B cell (primary cell): ENCODE measurements around the gene ROBO2. TPM values are rescaled to one million over a fixed set of nuclear protein-coding genes. Genes with fewer than 3 reads are reported as not detected.

Experiments used
- ATAC-seq: fragments of 200-7000 bp; cut with Tn5 transposase; one replicate; pipeline ENCODE4 v1.10.0; 2021; ENCODE audit warnings: low read depth, mild to moderate bottlenecking, moderate number of reproducible peaks, moderate library complexity
- CTCF ChIA-PET: fragments of 350-600 bp; sonication (Branson Sonifier 250); formaldehyde crosslinking; loops from one replicate; lab custom pipeline; 2021; ENCODE audit warnings: antibody characterized with exemption, inconsistent platforms; lab: Charles Lee
- POLR2A ChIA-PET: fragments of 350-600 bp; sonication (Branson Sonifier 250); formaldehyde crosslinking; loops from one replicate; lab custom pipeline; 2021; ENCODE audit warnings: antibody characterized with exemption; lab: Charles Lee
- DNase-seq: peaks from one replicate; pipeline ENCODE4 v3.0.0; 2013
- H2AFZ ChIP-seq: 2 replicates; pipeline ENCODE4 v1.6.1; 2012; ENCODE audit warnings: mild to moderate bottlenecking, low read depth, low read length; ENCODE audit not compliant: insufficient read depth, poor library complexity, severe bottlenecking
- H3K27ac ChIP-seq, 2 donors: 1 replicate in 1 of 2; 2 replicates in 1 of 2; pipeline ENCODE4 v1.5.1; 2012 to 2013; ENCODE audit warnings: low read length in 2 of 2, mild to moderate bottlenecking in 2 of 2, moderate library complexity in 1 of 2
- H3K27me3 ChIP-seq, 4 experiments: fragments of 200-600 bp in 1 of 4; sonication (generic) in 1 of 4; replicated peaks in 1 of 4; 1 replicate in 2 of 4; 2 replicates in 2 of 4; pipeline versions ENCODE4 v1.6.1 to v1.7.0; 2013 to 2016; ENCODE audit warnings: low read length in 3 of 4, mild to moderate bottlenecking in 2 of 4, mixed read lengths in 1 of 4, moderate library complexity in 1 of 4; ENCODE audit not compliant: insufficient read depth in 4 of 4, control insufficient read depth in 3 of 4; ENCODE audit errors: control extremely low read depth in 1 of 4
- H3K36me3 ChIP-seq, 2 experiments: replicated peaks in 1 of 2; 1 replicate in 1 of 2; 2 replicates in 1 of 2; pipeline versions ENCODE4 v1.6.1 to v1.7.1; 2013; ENCODE audit warnings: low read length in 1 of 2; ENCODE audit not compliant: insufficient read depth in 2 of 2, control insufficient read depth in 1 of 2; ENCODE audit errors: control extremely low read depth in 1 of 2, extremely low read depth in 1 of 2
- H3K4me1 ChIP-seq, 2 donors: fragments of 200-600 bp in 1 of 2; sonication (generic) in 1 of 2; 1 replicate in 1 of 2; 2 replicates in 1 of 2; pipeline versions ENCODE4 v1.5.1 to v1.6.1; 2013 to 2017; ENCODE audit warnings: low read length in 2 of 2; ENCODE audit not compliant: control insufficient read depth in 2 of 2, insufficient read depth in 2 of 2
- H3K4me2 ChIP-seq: replicated peaks from 2 replicates; pipeline ENCODE3; 2012; ENCODE audit warnings: mild to moderate bottlenecking, low read depth, low read length; ENCODE audit not compliant: poor library complexity, severe bottlenecking
- H3K4me3 ChIP-seq, 5 experiments: fragments of 200-600 bp in 1 of 5; sonication (generic) in 1 of 5; 1 replicate in 3 of 5; 2 replicates in 2 of 5; pipeline versions ENCODE4 v1.5.1 to v1.7.0; 2011 to 2016; ENCODE audit warnings: low read length in 4 of 5, mild to moderate bottlenecking in 4 of 5, low read depth in 2 of 5, control low read depth in 1 of 5, moderate library complexity in 1 of 5; ENCODE audit not compliant: insufficient read depth in 1 of 5; ENCODE audit errors: control extremely low read depth in 1 of 5, extremely low read depth in 1 of 5
- H3K79me2 ChIP-seq: fragments of 200-600 bp; sonication (generic); one replicate; pipeline ENCODE4 v1.6.0; 2016; ENCODE audit warnings: low read length; ENCODE audit not compliant: control insufficient read depth, insufficient read depth
- H3K9ac ChIP-seq: fragments of 200-600 bp; sonication (generic); 2 replicates; pipeline ENCODE4 v1.6.1; 2017; ENCODE audit warnings: mild to moderate bottlenecking, low read length, moderate library complexity
- H3K9me3 ChIP-seq, 3 donors: one replicate each; pipeline versions ENCODE4 v1.6.1 to v1.7.1; 2013; ENCODE audit warnings: low read length in 2 of 3; ENCODE audit not compliant: control insufficient read depth in 2 of 3, insufficient read depth in 1 of 3; ENCODE audit errors: control extremely low read depth in 1 of 3
- H4K20me1 ChIP-seq: 2 replicates; pipeline ENCODE4 v1.6.0; 2012; ENCODE audit warnings: mild to moderate bottlenecking, low read length; ENCODE audit not compliant: insufficient read depth, control insufficient read depth, poor library complexity, severe bottlenecking
- H3K27ac Mint-ChIP-seq: one replicate; pipeline ENCODE4 v1.8.0; 2021; ENCODE audit warnings: mixed read lengths
- H3K27me3 Mint-ChIP-seq: one replicate; pipeline ENCODE4 v1.8.0; 2021; ENCODE audit warnings: mixed read lengths
- H3K4me1 Mint-ChIP-seq: one replicate; pipeline ENCODE4 v1.8.0; 2021; ENCODE audit warnings: mixed read lengths
- H3K4me3 Mint-ChIP-seq: one replicate; pipeline ENCODE4 v1.8.0; 2021; ENCODE audit warnings: mixed read lengths
- H3K9me3 Mint-ChIP-seq: one replicate; pipeline ENCODE4 v1.8.0; 2022; ENCODE audit warnings: mixed read lengths; ENCODE audit not compliant: insufficient read depth
- CTCF ChIP-seq: fragments of 200-600 bp; IDR thresholded peaks from one replicate; pipeline ENCODE4 v1.8.0; 2022; ENCODE audit warnings: antibody characterized with exemption, mild to moderate bottlenecking
- EZH2 ChIP-seq: IDR thresholded peaks from 2 replicates; pipeline ENCODE4 v1.6.1; 2012; ENCODE audit warnings: borderline replicate concordance, low read depth, mild to moderate bottlenecking, moderate library complexity, low read length; ENCODE audit not compliant: insufficient read depth, poor library complexity, severe bottlenecking
- WGBS: methylation state at CpG from one replicate; pipeline ENCODE4 v1.1.5; 2013; ENCODE audit warnings: missing lambda C conversion rate; ENCODE audit not compliant: insufficient coverage; 5-methylcytosine and 5-hydroxymethylcytosine counted together
- intact Hi-C: fragments of 100-400 bp; cut with micrococcal nuclease; formaldehyde crosslinking; loops from one replicate; pipeline ENCODE4 v1.10.0; 2022
- polyA plus RNA-seq: library from polyadenylated mRNA; depleted of rRNA; stranded (reverse); fragments of >200 nt; gene quantifications from 2 replicates; pipeline ENCODE4 v1.2.3, GENCODE V29; 2012
- total RNA-seq, 2 donors: library from RNA; stranded (reverse); fragments of 120-200 nt in 1 of 2; gene quantifications; 1 replicate in 1 of 2; 2 replicates in 1 of 2; pipeline versions ENCODE4 v1.2.3 to v1.2.4, GENCODE V29; 2013 to 2022

ROBO2 gene
- total and polyA plus RNA-seq, 2 donors (not counting 1 experiment from before 2014, with no cell fraction given) = not detected

- Mint-ChIP-seq H3K4me1 (no peaks in the 10 kb centered on the region), H3K9me3 (no peaks in the 10 kb centered on the region), H3K27me3 (no peaks in the 10 kb centered on the region), H3K4me3 (no peak overlapping the region), H3K27ac (no peak overlapping the region)
- no peak for DNase-seq
- H3K9ac ChIP-seq = no peak overlapping the region
- peaks cover 0 to 5% (median 0%) of the 10 kb centered on the region in 3 donors for H3K9me3 ChIP-seq
- intact Hi-C loops = no loop called here
- no peaks in the 10 kb centered on the region for H3K27me3 ChIP-seq
- CTCF ChIA-PET = no interaction called here
- no peak overlapping the region for H3K4me3 ChIP-seq
- H3K36me3 ChIP-seq = no peaks in the 10 kb centered on the region
- H3K4me1 ChIP-seq = no peaks in the 10 kb centered on the region
- WGBS = 84% methylated on average over 5 of the region's 6 CpGs
- no peak for ATAC-seq
- no peak overlapping the region for H3K4me2 ChIP-seq
- H3K27ac ChIP-seq = no peak overlapping the region
- TF ChIP-seq CTCF (no peak), EZH2 (no peak)
- POLR2A ChIA-PET = no interaction called here
- H2AFZ ChIP-seq = no peak overlapping the region
- no peaks in the 10 kb centered on the region for H4K20me1 ChIP-seq
- H3K79me2 ChIP-seq = no peaks in the 10 kb centered on the region
These were observed 281.7 kb downstream of the ROBO2 start for GRCh38 chr3:77321646-77322045.

GRCh38 chr3:77323626-77324025 is 283.7 kb downstream of the ROBO2 start:
- H3K9me3 ChIP-seq = no peaks in the 10 kb centered on the region
- no peak overlapping the region for H3K4me3 ChIP-seq
- no peaks in the 10 kb centered on the region for H3K27me3 Mint-ChIP-seq
- no peaks in the 10 kb centered on the region for H3K27me3 ChIP-seq
- TF ChIP-seq EZH2 (no peak), CTCF (no peak)
- no peak overlapping the region for H3K4me3 Mint-ChIP-seq
- no peak overlapping the region for H3K9ac ChIP-seq
- ChIA-PET CTCF (no interaction called here), POLR2A (no interaction called here)
- DNase-seq (no peak), ATAC-seq (no peak)
- intact Hi-C loops = no loop called here
- no peaks in the 10 kb centered on the region for H3K4me1 ChIP-seq
- H3K27ac Mint-ChIP-seq = no peak overlapping the region
- H3K4me1 Mint-ChIP-seq = no peaks in the 10 kb centered on the region
- H3K36me3 ChIP-seq = no peaks in the 10 kb centered on the region
- H3K27ac ChIP-seq = no peak overlapping the region
- no peaks in the 10 kb centered on the region for H3K9me3 Mint-ChIP-seq
- H2AFZ ChIP-seq = no peak overlapping the region
- H3K79me2 ChIP-seq = no peaks in the 10 kb centered on the region
- H3K4me2 ChIP-seq = no peak overlapping the region
- H4K20me1 ChIP-seq = no peaks in the 10 kb centered on the region
